Heart right ventricle (tissue), 16 donors: Measurements from ENCODE around the gene PPFIA3. TPM values are rescaled to one million over a fixed set of nuclear protein-coding genes. Genes with fewer than 3 reads are reported as not detected.
"Not testable (repeated sequence)": the region's sequence is repeated elsewhere in the genome, so short reads cannot be mapped to it uniquely, and the experiment has no call there.

ENCODE experiments used
- ATAC-seq, 8 donors: fragments of 200-7000 bp; cut with Tn5 transposase; one replicate each; pipeline ENCODE4 v1.9.1; 2020; ENCODE audit warnings: mild to moderate bottlenecking in 8 of 8, moderate library complexity in 8 of 8, moderate number of reproducible peaks in 1 of 8
- DNase-seq, 2 donors: peaks; one replicate each; pipeline ENCODE4 v3.0.0-alpha.2; 2020
- H3K27ac ChIP-seq, 10 donors: fragments of 200-600 bp; sonication (generic) in 2 of 10; one replicate each; pipeline versions ENCODE4 v1.5.0 to v1.8.0; 2020 to 2022; ENCODE audit warnings: mild to moderate bottlenecking in 3 of 10
- H3K27me3 ChIP-seq, 7 donors: fragments of 200-600 bp; one replicate each; pipeline ENCODE4 v1.8.0; 2021 to 2022; ENCODE audit warnings: mild to moderate bottlenecking in 2 of 7
- H3K36me3 ChIP-seq, 9 donors: fragments of 200-600 bp; sonication (generic) in 1 of 9; one replicate each; pipeline versions ENCODE4 v1.5.0 to v1.8.0; 2020 to 2022; ENCODE audit warnings: mild to moderate bottlenecking in 2 of 9
- H3K4me1 ChIP-seq, 9 donors: fragments of 200-600 bp; sonication (generic) in 1 of 9; one replicate each; pipeline versions ENCODE4 v1.5.0 to v1.8.0; 2020 to 2022; ENCODE audit warnings: mild to moderate bottlenecking in 4 of 9
- H3K4me3 ChIP-seq, 10 donors: fragments of 200-600 bp; sonication (generic) in 2 of 10; one replicate each; pipeline versions ENCODE4 v1.5.0 to v1.8.0; 2020 to 2022; ENCODE audit warnings: mild to moderate bottlenecking in 7 of 10, moderate library complexity in 2 of 10
- H3K9me3 ChIP-seq, 11 donors: fragments of 200-600 bp in 10 of 11; sonication (generic) in 2 of 11; one replicate each; pipeline versions ENCODE4 v1.5.0 to v1.8.0; 2013 to 2022; ENCODE audit warnings: mild to moderate bottlenecking in 2 of 11, control low read depth in 1 of 11, moderate library complexity in 1 of 11
- WGBS, 2 donors: extraction: QIAGEN DNeasy Blood & Tissue Kit; methylation state at CpG; one replicate each; pipeline ENCODE4 v1.1.7; 2013; ENCODE audit warnings: inconsistent platforms in 1 of 2; 5-methylcytosine and 5-hydroxymethylcytosine counted together
- intact Hi-C, 10 donors: fragments of 100-400 bp; cut with DNase I; formaldehyde crosslinking; loops; one replicate each; pipeline versions ENCODE4 v1.11.1 to v1.14.2; 2022
- polyA plus RNA-seq, 2 donors: library from polyadenylated mRNA; stranded (reverse); fragments of 200-250 nt; gene quantifications; one replicate each; pipeline ENCODE4 v1.2.3, GENCODE V29; 2013
- total RNA-seq, 10 donors: library from RNA; stranded (reverse); fragmentation: NEBNext Ultra II Directional in 3 of 10; extraction: Animal tissue kit (Norgen Biotek cat#: 25700) in 3 of 10; gene quantifications; one replicate each; pipeline versions ENCODE4 v1.2.1 to v1.2.4, GENCODE V29; 2021 to 2023
- TF ChIP-seq, protein P1 (sequence below), 9 donors: fragments of 200-600 bp; sonication (generic) in 2 of 9; IDR thresholded peaks; one replicate each; pipeline versions ENCODE4 v1.5.0 to v1.8.0; 2021 to 2022; ENCODE audit warnings: antibody characterized with exemption in 9 of 9, mild to moderate bottlenecking in 5 of 9, moderate library complexity in 1 of 9
- donor health status: Arrhythmogenic right ventricular cardiomyopathy.
- donor health status: ischemic (EF 13 %, LVEDD 7.1; RV severe dilation, severe dysfunction).
- donor health status: healthy with polysubstance abuse.
- donor health status: DM: no; HTN: yes; CAD: no.
- donor health status: DM: no; HTN: no; CAD: no.
- donor health status: ischemic (EF 25% LVEDD 6.9; RV normal size, moderate dysfunction).
- donor health status: ischemic (EF 25% LVEDD 5.7; RV mildly dilated, moderate dysfunction).
- donor health status: healthy.
- donor health status: DM: yes; HTN: yes; CAD: no.
- donor health status: Ischemic cardiomyopathy.
- donor health status: ischemic (EF 35%, LVEDD 5.7; RV mildly dilated, moderate dysfunction).
- donor health status: nonischemic (EF 11% LVEDD 7.7; RV severe dilation, severe dysfunction).
- donor health status: DM: yes; HTN: yes; CAD: no.
- donor health status: PGD.
- donor health status: ischemic (EF 29% LVEDD 5.4; RV normal size, mild dysfunction).
- donor health status: nonischemic (EF 23%, LVEDD 6.1; RV moderate dilation, normal function).

The PPFIA3 gene
- total and polyA plus RNA-seq, 12 donors: 3.6 to 16.7 (median 6.3) TPM

GRCh38 chr19:49142866-49143335 is 23.6 kb downstream of the PPFIA3 start:
- Histone ChIP-seq H3K27me3 (peaks cover 0 to 12% (median 0%) of the 10 kb centered on the region in 7 donors), H3K9me3 (no peaks in the 10 kb centered on the region), H3K27ac (peak overlapping the region in 2 of 10 donors; percentile 29 to 35), H3K36me3 (no peaks in the 10 kb centered on the region), H3K4me1 (peaks cover 7 to 36% (median 17%) of the 10 kb centered on the region in 9 donors), H3K4me3 (peak overlapping the region in 9 of 10 donors; percentile 43 to 61 (median 55))
- ATAC-seq (peak; percentile 90 to 99 (median 96)), DNase-seq (peak; percentile 90 to 95)
- TF ChIP-seq, protein P1, sequence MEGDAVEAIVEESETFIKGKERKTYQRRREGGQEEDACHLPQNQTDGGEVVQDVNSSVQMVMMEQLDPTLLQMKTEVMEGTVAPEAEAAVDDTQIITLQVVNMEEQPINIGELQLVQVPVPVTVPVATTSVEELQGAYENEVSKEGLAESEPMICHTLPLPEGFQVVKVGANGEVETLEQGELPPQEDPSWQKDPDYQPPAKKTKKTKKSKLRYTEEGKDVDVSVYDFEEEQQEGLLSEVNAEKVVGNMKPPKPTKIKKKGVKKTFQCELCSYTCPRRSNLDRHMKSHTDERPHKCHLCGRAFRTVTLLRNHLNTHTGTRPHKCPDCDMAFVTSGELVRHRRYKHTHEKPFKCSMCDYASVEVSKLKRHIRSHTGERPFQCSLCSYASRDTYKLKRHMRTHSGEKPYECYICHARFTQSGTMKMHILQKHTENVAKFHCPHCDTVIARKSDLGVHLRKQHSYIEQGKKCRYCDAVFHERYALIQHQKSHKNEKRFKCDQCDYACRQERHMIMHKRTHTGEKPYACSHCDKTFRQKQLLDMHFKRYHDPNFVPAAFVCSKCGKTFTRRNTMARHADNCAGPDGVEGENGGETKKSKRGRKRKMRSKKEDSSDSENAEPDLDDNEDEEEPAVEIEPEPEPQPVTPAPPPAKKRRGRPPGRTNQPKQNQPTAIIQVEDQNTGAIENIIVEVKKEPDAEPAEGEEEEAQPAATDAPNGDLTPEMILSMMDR (IDR thresholded peaks at IDR 0.05): no peak
- intact Hi-C loops: loop anchor here in 2 of 10 donors (2.0 to 5.0 kb wide), 2 partner anchors 44 to 46 kb away; no protein-coding TSS in a partner anchor
- WGBS, 2 donors: 2% methylated on average over 21 of the region's 21 CpGs

DNA sequence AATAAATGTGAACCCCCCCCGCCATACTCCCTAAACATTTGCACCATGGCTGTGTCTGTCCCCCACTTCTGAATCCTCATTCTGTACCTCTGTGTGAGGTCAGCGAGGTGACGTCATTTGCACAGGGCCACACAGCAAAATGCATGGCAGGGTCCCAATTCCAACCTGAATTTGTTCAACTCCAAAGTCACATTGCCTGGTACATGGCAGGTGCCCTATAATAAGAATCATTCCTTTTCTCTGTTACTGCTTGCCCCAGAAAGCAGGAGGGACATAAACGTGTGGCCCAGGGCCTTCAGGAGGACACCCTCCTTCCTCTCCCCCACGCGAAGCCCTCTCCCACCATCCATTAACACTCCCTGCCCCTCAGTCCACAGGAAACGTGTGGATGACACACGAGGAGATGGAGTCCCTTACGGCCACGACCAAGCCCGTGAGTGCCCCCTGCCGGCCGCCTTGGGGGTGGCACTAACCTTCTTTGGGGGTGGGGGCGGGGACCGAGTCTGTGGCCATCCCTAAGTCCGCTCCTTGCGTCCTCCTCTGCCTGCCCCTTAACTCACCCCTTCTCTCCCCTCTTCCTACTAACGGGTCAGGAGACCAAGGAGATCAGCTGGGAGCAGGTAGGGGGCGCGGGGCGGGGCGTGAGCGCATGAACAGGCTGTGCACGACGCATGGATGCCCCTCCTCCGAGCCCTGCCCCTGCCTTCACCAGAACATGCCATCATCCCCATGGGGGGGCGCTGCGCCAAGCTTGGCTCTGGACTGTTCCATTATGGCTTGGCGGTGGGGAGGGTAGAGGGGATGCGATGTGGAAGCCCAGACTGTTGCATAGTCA is 26.4 kb downstream of the PPFIA3 start:
- peak overlapping the region in 7 of 10 donors; percentile 0 to 39 (median 34) for H3K4me3 ChIP-seq
- H3K36me3 ChIP-seq: no peaks in the 10 kb centered on the region
- H3K9me3 ChIP-seq: no peaks in the 10 kb centered on the region
- ATAC-seq (peak in 5 of 8 donors; percentile 6 to 26 (median 14)), DNase-seq (peak; percentile 77 to 84)
- H3K27ac ChIP-seq: peak overlapping the region in 3 of 10 donors; percentile 10 to 21 (median 16)
- TF ChIP-seq, protein P1 (IDR thresholded peaks at IDR 0.05): peak; percentile 83 to 97 (median 94)
- intact Hi-C loops: loop anchor here in 8 of 10 donors (1.0 to 5.0 kb wide), 6 partner anchors 33 to 52 kb away; partner anchors contain the start of gene LIN7B (in 2 of the 8)
- peaks cover 7 to 54% (median 31%) of the 10 kb centered on the region in 9 donors for H3K4me1 ChIP-seq
- 9% methylated on average over 28 to 30 of the region's 30 CpGs for WGBS, 2 donors
- H3K27me3 ChIP-seq: peaks cover 0 to 39% (median 0%) of the 10 kb centered on the region in 7 donors

DNA sequence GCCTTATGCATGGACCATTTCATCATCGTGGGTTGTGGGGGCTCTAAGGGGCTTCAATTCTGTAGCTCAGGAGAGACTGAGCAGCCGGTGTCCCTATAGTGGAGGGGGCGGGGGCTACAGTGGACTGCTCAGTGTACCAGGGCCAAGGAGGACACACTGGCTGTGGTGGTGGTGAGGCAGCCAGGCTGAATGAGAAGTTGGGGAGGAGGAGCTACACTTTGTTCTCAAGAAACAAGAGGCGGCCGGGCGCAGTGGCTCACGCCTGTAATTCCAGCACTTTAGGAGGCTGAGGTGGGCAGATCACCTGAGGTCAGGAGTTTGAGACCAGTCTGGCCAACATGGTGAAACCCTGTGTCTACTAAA is 27.0 kb downstream of the PPFIA3 start:
- Histone ChIP-seq H3K4me3 (peak overlapping the region in 4 of 10 donors; percentile 29 to 35 (median 33)), H3K27me3 (peaks cover 0 to 44% (median 0%) of the 10 kb centered on the region in 7 donors), H3K4me1 (peaks cover 11 to 60% (median 37%) of the 10 kb centered on the region in 9 donors), H3K27ac (peak overlapping the region in 2 of 10 donors; percentile 10 to 16)
- not testable (repeated sequence) for DNase-seq, ATAC-seq, H3K36me3 ChIP-seq, H3K9me3 ChIP-seq
- intact Hi-C loops: loop anchor here in 7 of 10 donors (5.0 kb wide), 4 partner anchors 34 to 51 kb away; partner anchors contain the start of gene LIN7B (in 2 of the 7)
- 40 to 47% methylated on average over 7 of the region's 7 CpGs for WGBS, 2 donors

DNA sequence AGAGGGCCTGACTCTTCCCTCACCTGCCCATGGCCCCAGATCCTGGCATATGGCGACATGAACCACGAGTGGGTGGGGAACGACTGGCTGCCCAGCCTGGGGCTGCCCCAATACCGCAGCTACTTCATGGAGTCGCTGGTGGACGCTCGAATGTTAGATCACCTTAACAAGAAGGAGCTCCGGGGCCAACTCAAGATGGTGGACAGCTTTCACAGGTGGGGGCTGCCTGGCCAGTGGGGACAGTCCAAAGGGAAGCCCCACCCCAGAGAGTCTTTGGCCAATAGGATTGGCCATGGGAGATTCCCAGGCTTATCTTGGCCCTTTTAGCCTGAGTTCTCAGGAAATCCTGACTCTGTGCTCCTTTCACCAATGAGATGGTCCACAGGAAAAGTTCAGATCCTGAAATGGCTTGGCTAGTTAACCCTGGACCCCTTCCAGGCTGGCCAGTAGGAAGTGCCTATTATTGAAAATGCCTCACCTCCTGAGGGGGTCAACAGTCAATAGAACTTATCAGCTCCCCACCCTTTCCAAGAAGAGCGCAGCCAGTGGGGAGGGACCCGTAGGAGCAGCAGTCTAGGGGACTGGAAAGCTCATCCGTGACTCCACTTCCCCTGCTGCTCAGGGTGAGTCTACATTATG is 28.8 kb downstream of the PPFIA3 start:
- peaks cover 12 to 60% (median 49%) of the 10 kb centered on the region in 9 donors for H3K4me1 ChIP-seq
- peak in 5 of 8 donors; percentile 8 to 24 (median 21) for ATAC-seq
- TF ChIP-seq, protein P1 (IDR thresholded peaks at IDR 0.05): no peak
- peak overlapping the region in 9 of 10 donors; percentile 62 to 91 (median 71) for H3K4me3 ChIP-seq
- intact Hi-C loops: loop anchor here in 8 of 10 donors (2.0 to 5.0 kb wide), 5 partner anchors 29 to 51 kb away; partner anchors contain the start of genes LIN7B (in 2 of the 8), C19orf73 (in 1 of the 8) and PPFIA3 (in 1 of the 8)
- peak in 1 of 2 donors; percentile 73 for DNase-seq
- H3K9me3 ChIP-seq: no peaks in the 10 kb centered on the region
- H3K27me3 ChIP-seq: peaks cover 0 to 43% (median 0%) of the 10 kb centered on the region in 7 donors
- 62% methylated on average over 11 of the region's 11 CpGs for WGBS, 2 donors
- H3K27ac ChIP-seq: peak overlapping the region; percentile 63 to 97 (median 84)
- H3K36me3 ChIP-seq: no peaks in the 10 kb centered on the region
